ENCODE results near the gene UNC13D. TPM values are rescaled to one million over a fixed set of nuclear protein-coding genes. Genes with fewer than 3 reads are reported as not detected.
A peak's percentile ranks its signal among the peaks of the same experiment; 100 is the strongest.
"Not testable (repeated sequence)": the region's sequence is repeated elsewhere in the genome, so short reads cannot be mapped to it uniquely, and the experiment has no call there.

Gene UNC13D
- total RNA-seq, 2 donors from 2014 or later = 7.3 to 15.1 TPM

DNA sequence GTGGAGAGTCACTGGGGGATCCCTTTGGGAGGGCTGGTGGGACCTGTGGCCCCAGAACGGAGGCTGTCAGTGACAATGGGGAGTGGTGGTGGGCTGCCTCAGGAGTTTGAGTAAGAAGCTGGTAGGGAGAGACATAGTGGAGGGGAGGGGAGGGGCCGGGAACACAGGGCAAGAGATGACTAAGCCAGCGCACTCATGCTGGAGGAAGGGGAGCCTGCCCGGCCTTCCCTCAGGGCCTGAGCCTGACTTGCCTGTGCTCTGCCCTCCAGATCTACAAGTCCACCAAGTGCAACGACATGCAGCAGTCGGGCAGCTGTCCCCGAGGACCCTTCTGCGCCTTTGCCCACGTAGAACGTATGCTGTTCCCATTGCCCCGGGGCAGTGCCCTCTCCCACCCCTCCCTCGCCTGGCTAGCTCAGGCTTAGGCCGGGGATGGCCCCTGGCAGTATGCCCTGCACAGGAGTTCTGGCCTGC is 29.3 kb downstream of the UNC13D start:
- intact Hi-C loops (cut with DNase I) = no loop called here
- peak; percentile 62 for DNase-seq (ENCODE audit: low spot score)

DNA sequence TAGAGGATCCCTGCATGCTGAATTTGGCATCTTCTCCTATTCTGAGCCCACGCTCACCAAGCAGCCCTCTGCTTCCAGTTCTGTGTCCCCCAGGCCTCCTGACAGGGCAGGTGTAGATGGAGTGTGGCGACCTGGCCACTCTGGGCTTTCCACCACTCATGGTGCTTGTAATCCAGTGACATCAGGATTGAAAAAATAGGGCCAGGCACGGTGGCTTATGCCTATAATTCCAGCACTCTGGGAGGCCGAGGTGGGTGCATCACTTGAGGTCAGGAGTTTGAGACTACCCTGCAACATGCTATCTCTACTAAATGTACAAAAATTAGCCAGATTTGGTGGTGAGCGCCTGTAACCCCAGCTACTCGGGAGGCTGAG is 30.2 kb downstream of the UNC13D start:
- DNase-seq (ENCODE audit: low spot score) = peak; percentile 62
- intact Hi-C loops (cut with DNase I) = no loop called here

DNA sequence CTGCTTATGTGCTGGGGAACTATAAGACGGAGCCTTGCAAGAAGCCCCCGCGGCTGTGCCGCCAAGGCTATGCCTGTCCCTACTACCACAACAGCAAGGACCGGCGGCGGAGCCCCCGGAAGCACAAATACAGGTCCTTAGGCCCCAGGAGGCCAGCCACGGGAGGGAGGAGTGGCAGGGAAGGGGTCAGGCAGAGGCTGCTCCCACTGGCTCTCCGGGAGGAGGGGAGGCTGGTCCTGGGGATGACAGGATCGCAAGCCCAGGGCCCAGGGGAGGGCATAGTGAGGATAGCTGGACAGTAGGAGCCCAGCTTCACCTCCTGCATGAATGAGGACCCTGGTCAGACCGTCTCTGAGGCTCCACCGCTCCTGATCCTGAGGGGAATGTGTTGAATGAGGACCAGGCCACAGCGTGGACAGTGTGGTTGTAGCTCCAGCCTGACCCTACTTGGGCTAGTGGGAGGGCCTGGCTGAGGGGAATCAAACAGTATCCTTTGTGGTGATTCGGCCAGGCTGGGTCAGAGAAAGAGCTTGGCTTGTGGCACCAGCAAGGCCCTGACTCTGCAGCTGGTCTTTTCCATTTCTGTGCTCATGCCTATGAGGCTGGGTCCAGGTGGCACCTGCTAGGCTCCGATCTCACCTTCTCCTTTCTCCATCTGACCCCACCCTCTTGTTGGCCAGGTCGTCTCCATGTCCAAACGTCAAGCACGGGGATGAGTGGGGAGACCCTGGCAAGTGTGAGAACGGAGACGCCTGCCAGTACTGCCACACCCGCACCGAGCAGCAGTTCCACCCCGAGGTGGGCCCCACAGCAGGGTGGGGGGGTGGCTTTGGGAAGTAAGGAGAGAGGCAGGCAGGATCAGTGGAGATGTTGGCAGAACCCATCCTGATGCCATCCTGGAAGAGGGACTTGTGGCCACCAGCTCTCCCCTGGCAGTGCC is 30.9 kb downstream of the UNC13D start:
- DNase-seq (ENCODE audit: low spot score) = peak; percentile 82
- intact Hi-C loops (cut with DNase I) = no loop called here

DNA sequence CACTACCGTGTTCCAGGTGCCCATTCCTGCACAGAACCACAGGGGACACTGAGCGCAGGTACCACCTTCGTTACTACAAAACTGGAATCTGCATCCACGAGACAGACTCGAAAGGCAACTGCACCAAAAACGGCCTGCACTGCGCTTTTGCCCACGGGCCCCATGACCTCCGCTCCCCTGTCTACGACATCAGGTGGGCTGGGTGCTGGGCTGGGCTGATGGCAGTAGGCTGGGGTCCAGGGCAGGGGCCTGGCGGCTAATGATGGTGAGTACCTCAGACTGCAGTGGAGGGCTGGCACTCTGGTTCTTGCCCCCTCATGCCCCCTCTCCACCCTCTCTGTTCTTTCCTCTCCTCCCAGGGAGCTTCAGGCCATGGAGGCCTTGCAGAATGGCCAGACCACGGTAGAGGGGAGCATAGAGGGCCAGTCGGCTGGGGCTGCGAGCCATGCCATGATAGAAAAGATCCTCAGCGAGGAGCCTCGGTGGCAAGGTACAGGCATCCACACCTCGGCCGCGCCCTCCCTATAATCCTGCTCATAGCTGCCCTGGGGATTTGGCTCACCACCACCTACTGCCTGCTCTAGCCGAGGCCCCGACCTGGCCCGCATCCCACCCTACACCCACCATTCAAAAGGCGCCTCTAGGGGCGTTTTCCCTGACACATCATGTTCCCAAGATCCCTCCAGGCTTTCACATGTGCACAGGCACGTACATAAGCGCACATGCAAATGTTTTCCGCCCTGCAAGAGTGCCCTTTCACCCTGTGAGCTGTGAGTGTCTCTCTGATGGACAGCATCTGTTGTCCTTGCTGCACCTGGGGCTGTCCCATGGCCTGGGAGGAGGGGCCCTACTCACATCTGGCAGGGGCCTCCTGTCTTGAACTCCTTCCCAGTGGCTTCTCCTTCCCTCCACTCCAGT is 31.8 kb downstream of the UNC13D start:
- intact Hi-C loops (cut with DNase I) = no loop called here
- DNase-seq (ENCODE audit: low spot score) = peak; percentile 58

DNA sequence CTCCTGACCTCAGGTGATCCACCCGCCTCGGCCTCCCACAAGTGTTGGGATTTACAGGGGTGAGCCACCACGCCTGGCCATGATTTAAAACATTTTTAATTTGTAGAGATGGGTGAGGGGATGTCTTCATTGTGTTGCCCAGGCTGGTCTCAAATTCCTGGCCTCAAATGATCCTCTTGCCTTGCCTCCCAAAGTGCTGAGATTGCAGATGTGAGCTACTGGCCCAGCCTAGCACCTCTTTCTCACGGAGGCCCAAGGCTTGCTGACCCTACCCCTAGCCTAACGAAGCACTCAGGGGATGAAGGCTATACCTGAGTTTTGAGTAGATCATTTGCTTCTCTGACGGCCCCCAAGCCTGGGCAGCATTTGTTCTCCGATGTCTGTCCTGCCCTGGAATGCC is 33.0 kb downstream of the UNC13D start:
- DNase-seq (ENCODE audit: low spot score) = peak; percentile 43
- intact Hi-C loops (cut with DNase I) = no loop called here

DNA sequence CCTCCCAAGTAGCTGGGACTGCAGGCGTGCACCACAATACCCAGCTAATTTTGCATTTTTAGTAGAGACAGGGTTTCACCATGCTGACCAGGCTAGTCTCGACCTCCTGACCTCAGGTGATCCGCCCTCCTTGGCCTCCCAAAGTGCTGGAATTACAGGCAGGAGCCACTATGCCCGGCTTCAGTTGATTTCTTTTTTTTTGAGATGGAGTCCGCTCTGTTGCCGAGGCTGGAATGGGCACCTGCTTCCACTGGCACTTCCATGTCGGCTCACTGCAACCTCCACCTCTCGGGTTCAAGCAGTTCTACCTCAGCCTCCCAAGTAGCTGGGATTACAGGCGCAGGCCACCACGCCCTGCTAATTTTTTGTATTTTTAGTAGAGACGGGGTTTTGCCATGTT is 33.4 kb downstream of the UNC13D start:
- DNase-seq (ENCODE audit: low spot score) = peak; percentile 52
- intact Hi-C loops (cut with DNase I) = not testable (repeated sequence)

DNA sequence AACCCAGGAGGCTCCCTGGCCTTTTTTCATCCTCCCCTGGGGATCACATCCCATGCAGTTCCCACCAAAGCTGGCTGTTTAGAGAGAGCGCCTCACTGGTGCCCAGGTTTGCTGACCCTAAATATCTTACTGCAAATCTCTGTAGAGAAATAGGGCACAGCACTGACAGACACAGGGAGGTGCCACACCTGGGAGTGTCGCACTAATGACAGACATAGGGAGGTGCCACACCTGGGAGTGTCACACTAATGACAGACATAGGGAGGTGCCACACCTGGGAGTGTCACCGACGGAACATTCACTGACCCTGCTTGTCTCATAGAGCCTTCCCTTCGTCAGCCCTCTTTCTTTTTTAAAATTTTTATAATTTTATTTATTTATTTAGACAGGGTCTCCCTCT is 34.0 kb downstream of the UNC13D start:
- DNase-seq (ENCODE audit: low spot score) = peak; percentile 38
- intact Hi-C loops (cut with DNase I) = no loop called here

DNA sequence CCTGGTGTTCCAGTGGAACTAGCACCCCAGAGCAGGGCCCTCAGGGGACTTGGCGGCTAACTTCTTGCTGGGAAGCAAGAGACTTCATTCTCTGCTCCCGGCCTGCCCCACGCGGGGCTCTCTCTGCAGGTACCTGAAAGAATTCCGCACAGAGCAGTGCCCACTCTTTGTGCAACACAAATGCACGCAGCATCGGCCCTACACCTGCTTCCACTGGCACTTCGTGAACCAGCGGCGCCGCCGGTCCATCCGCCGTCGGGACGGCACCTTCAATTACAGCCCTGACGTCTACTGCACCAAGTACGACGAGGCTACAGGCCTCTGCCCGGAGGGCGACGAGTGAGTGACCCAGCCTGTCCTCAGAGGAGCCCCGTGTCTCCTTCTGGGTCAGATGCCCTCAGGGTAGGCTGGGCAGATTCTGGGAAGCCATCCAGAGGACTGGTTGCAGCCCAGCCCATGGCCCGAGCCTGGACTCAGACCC is 34.5 kb downstream of the UNC13D start:
- no peak for DNase-seq (ENCODE audit: low spot score)
- intact Hi-C loops (cut with DNase I) = no loop called here

DNA sequence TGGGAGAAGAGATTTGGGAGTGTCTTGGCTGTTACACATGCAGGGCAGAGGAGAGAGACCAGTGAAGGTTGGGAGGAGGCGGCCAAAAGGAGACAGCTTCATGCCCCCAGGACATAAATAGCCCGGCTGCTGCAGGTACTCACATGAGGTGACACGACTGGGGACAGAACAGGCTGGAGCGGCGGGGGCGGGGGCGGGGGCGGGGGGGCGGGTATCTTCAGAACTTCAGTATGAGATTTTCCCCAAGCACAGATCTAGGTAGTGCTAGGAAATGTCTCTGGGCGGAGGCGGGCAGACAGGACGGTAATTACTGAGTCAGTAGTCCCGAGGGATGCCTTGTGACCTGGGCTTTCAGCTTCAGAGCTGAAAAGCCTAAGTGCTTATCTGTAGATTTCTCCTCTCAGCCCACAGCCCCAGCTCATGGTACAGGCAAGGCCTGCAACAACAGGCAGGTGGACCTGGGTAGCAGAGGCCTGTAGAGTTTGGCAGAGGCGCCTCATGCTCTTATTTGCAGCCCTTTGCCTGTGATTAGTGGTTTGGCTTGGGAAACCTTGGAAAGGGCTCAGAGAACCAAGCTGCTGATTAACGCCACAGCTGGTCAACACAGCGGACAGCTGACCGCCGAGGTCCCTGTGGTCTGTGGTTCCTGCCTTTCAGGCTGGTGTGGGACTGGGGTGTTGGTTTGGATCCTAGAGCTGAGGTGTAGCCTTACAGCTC is 35.1 kb downstream of the UNC13D start:
- peak; percentile 92 for DNase-seq (ENCODE audit: low spot score)
- intact Hi-C loops (cut with DNase I) = no loop called here

DNA sequence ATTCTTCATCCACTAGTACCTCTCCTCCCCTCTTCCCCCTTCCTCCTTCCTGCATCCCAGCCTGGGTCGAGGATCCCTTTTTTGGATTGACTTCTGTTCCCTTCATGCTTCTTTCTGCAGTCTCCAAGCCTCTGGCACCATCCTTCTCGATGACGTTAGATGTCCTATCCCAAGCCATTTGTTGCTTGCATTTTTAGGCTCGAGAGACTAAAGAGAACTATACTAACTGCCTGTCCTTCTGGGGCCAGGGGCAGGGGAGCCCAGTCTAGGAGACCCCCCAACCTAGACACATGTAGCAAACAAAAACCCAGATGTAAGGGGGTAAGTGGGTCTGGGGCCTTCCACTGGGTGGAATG is 35.7 kb downstream of the UNC13D start:
- intact Hi-C loops (cut with DNase I) = no loop called here
- no peak for DNase-seq (ENCODE audit: low spot score)

DNA sequence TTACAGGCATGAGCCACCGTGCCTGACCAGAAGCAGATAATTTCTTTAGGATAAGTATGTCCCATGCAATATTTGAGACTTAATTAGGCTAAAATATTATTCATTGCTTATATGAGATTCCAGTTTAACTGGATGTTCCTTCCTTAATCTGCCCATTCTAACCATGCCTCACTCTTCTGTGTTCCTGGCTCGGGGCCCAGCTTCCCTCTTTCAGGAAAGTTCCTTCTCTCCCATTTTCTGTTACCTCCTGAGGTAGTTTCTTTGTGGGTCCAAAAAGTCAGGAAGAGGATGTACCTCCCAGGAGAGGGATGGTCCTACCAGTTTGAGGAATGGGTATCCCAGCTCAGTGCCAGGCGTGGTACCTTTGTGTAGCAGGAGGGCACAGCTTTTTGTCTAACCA is 36.3 kb downstream of the UNC13D start:
- intact Hi-C loops (cut with DNase I) = no loop called here

DNA sequence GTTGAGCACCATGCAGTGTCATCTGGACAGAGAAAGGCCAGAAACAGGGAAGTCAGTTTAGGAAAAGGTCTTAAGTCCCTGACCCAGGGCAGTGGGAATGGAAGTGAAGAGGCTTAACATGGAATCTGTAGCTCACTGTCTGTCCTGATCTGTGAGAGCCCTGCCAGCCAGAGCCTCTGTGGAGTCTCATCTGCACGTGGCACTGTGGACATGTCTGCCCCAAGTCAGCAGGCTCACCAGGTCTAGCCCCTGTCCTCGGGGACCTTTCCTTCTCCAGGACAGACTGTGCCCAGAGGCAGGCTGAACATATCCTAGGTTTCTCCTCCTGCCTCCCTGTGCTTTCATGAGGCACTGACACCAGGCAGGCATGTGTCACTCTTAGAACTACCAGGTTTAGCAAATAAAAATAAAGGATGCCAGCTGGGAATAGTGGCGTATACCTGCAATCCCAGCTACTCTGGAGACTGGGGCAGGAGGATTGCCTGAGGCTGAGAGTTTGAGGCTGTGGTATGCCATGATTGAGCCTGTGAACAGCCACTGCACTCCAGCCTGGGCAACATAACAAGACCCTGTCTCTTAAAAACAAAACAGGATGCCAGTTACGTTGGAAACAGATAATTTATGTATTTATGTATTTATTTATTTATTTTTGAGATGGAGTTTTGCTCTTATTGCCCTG is 37.2 kb downstream of the UNC13D start:
- peak; percentile 57 for DNase-seq (ENCODE audit: low spot score)
- intact Hi-C loops (cut with DNase I) = no loop called here

More for the DNA sequence above, 36.3 kb downstream of the UNC13D start:
- DNase-seq (ENCODE audit: low spot score) = peak; percentile 29

DNA sequence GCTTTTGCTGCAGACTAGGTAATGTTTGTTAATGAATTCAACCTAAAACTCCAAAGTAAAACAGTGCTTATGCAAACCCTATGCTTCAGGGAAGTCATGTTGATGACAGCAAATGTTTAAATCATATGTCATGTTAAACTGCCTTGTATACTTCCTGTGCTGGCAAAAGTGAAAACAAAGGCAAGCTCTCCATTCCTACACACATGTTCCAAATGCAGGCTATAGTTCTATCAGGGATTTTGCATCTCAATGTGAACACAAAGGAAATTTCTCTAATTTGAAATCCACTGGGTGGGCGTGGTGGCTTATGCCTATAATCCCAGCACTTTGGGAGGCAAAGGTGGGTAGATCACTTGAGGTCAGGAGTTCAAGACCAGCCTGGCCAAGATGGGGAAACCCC is 40.3 kb downstream of the UNC13D start:
- intact Hi-C loops (cut with DNase I) = no loop called here
- DNase-seq (ENCODE audit: low spot score) = no peak

DNA sequence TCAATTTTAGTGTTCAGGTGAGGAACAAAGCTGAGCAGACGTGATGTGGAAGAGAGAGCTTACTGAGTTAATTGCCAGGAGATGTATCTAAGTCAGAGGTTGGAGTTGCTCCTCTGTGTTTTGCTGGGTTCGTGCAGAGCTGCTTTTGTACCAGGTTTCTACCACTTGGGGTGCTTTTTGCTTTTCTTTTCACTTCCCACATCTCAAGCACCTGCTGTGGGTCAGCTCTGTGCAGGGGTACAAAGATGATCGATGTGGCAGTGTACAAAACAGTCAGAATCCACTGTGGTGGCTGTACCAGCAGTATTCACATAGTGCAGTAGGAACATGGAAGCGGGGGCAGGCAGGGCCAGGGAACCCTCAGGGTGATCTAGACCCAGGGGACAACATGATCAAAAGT is 44.8 kb downstream of the UNC13D start:
- intact Hi-C loops (cut with DNase I) = no loop called here
- peak; percentile 16 for DNase-seq (ENCODE audit: low spot score)

DNA sequence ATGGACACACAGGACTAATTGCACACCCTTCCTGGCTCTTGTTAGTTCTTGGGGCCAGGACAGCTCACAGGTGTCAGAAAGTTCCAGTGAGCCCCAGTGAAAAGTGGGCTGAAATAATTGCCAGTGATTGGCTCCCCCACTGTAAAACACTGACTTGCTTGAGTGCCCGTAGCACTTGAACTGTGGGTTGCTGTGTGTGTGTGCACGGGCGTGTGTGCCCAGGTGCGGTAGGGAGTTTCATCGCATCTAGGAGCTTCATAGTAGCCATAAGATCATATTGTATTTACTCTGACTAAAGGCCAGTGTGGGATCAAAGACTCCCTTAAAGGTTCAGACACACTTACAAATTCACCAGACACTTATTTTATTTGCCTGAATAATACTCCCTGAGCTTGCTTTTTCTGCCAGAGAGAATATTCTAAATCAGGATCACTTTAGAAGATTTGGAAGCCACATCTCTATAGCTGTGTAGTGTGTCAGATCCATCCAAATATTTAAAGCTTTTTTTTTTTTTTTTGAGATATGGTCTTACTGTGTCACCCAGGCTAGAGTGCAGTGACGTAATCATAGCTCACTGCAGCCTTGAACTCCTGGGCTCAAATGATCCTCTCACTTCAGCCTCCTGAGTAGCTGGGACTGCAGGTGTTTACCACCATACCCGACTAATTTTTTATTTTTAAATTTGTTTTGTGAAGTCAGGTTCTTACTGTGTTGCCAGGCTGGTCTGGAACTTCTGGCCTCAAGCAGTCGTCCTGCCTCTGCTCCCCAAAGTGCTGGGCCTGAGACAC is 48.2 kb downstream of the UNC13D start:
- intact Hi-C loops (cut with DNase I) = no loop called here

DNA sequence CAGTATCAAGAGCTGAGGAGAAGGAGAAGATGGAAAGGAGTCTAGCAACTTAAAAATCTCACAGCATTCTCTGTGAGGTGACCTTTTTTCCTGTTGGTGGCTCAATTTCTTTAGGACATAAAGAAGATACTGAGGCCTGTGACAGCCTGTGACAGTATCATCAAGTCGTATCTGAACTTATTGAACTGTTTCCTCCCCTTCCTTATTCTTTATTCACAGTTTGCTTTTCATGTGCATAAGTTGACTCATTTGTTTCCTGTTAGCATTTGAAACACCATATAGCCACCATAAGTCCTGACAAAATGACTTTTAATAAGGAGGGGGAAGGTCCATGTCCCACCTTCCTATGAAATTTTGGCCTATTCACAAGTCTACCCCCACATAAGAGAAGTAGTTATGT is 50.7 kb downstream of the UNC13D start:
- DNase-seq (ENCODE audit: low spot score) = no peak
- intact Hi-C loops (cut with DNase I) = loop anchor here in 1 of 2 donors (5.0 kb wide), 1 partner anchor 44 kb away; no protein-coding TSS in a partner anchor

More for the DNA sequence above, 48.2 kb downstream of the UNC13D start:
- peak; percentile 26 for DNase-seq (ENCODE audit: low spot score)

DNA sequence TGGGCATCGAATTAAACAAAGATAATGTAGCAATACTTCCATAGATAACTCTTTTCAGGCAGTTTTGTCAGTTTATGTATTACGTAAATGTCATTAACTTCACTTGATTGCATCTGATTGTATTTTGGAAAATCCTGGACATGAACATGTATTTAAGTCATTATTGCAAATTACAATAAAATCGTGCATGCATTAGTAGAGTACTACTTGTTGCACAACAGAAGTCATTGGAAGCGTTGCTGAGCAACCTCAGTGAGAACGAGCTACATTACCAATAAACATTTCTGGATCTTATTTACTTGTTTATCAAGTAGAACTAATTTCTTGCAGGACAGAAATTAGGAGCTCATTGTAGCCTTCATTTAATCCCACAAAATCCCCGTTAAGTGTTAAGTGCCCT is 53.0 kb downstream of the UNC13D start:
- no peak for DNase-seq (ENCODE audit: low spot score)
- intact Hi-C loops (cut with DNase I) = loop anchor here in 1 of 2 donors (5.0 kb wide), 1 partner anchor 46 kb away; no protein-coding TSS in a partner anchor
